Activated CD8-positive, alpha-beta memory T cell treated with anti-CD3 and anti-CD28 coated beads for 1 hour (primary cell): ENCODE data around the gene ARHGAP23.
"Not testable (repeated sequence)": the region's sequence is repeated elsewhere in the genome, so short reads cannot be mapped to it uniquely, and the experiment has no call there.

Experiments
- DNase-seq, 2 donors: peaks; one replicate each; pipeline ENCODE4 v3.0.0-alpha.2; 2020; ENCODE audit warnings: low read depth in 1 of 2; ENCODE audit errors: extremely low read depth in 1 of 2

The ARHGAP23 gene

GRCh38 chr17:38459567-38459966, 31.3 kb downstream of the ARHGAP23 start:
- no peak for DNase-seq

GRCh38 chr17:38460082-38460715, 31.9 kb downstream of the ARHGAP23 start:
- DNase-seq: no peak

- no peak for DNase-seq
These were observed 32.7 kb downstream of the ARHGAP23 start for GRCh38 chr17:38460716-38461630.

GRCh38 chr17:38461683-38462082, 33.4 kb downstream of the ARHGAP23 start:
- no peak for DNase-seq

- DNase-seq: no peak
These were observed 35.2 kb downstream of the ARHGAP23 start for GRCh38 chr17:38463451-38463858.

- no peak for DNase-seq
These were observed 36.0 kb downstream of the ARHGAP23 start for GRCh38 chr17:38464251-38464722.

GRCh38 chr17:38464723-38465390, 36.6 kb downstream of the ARHGAP23 start:
- DNase-seq: no peak

GRCh38 chr17:38465391-38466345, 37.4 kb downstream of the ARHGAP23 start:
- no peak for DNase-seq

- DNase-seq: no peak
These were observed 38.4 kb downstream of the ARHGAP23 start for GRCh38 chr17:38466346-38467315.

- no peak for DNase-seq
These were observed 39.2 kb downstream of the ARHGAP23 start for GRCh38 chr17:38467491-38467890.

GRCh38 chr17:38469875-38470274, 41.6 kb downstream of the ARHGAP23 start:
- no peak for DNase-seq

- not testable (repeated sequence) for DNase-seq
These were observed 43.0 kb downstream of the ARHGAP23 start for GRCh38 chr17:38471253-38471652.

- DNase-seq: not testable (repeated sequence)
These were observed 46.4 kb downstream of the ARHGAP23 start for GRCh38 chr17:38474666-38475065.

GRCh38 chr17:38476549-38476948, 48.3 kb downstream of the ARHGAP23 start:
- no peak for DNase-seq

GRCh38 chr17:38477417-38477816, 49.2 kb downstream of the ARHGAP23 start:
- DNase-seq: not testable (repeated sequence)

GRCh38 chr17:38477951-38478350, 49.7 kb downstream of the ARHGAP23 start:
- DNase-seq: not testable (repeated sequence)

- DNase-seq: not testable (repeated sequence)
These were observed 50.4 kb downstream of the ARHGAP23 start for GRCh38 chr17:38478667-38479066.

- not testable (repeated sequence) for DNase-seq
These were observed 53.9 kb downstream of the ARHGAP23 start for GRCh38 chr17:38482039-38482699.

GRCh38 chr17:38482700-38483043, 54.4 kb downstream of the ARHGAP23 start:
- not testable (repeated sequence) for DNase-seq
